Stimulated activated CD8-positive, alpha-beta memory T cell treated with anti-CD3 and anti-CD28 coated beads, Interleukin-4, amount 100 ng/mL, for 1 hour (primary cell): ENCODE data around the gene PAPSS1.
"Not testable (repeated sequence)": the region's sequence is repeated elsewhere in the genome, so short reads cannot be mapped to it uniquely, and the experiment has no call there.

Source experiments
- DNase-seq, 2 donors: peaks; one replicate each; pipeline ENCODE4 v3.0.0-alpha.2; 2020; ENCODE audit warnings: low read depth in 2 of 2, low spot score in 1 of 2

Gene PAPSS1

DNA sequence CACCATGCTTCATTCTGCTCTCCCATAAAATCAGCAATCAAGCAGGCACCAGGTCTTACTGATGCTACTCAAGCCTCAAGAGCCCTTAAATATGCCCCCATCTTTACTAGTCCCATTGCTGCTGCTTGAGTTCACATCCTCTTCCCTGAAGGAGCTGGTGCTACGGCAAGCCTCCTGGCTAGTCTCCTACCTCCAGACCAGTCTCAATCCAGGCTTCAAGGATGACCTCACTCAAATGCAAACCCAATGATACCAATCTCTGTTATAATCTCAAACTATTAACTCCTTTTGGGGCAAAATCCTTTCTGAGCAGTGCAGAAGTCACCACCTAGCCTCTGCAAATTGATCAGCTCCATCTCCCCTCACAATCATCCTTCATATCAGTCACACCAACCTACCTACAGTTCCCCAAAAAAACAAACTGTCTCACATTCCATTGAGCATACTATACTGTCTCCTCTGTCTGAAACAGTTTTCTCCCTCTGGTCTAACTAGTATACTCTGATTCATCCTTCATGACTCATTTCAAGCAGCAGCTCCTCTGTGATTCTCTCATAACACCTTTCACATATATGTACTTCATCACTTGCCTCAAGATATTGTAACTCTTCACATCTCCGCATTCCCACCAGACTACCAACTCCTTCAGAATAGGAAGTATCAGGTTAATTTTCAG lies 30.0 kb downstream of the PAPSS1 start:
- no peak for DNase-seq

DNA sequence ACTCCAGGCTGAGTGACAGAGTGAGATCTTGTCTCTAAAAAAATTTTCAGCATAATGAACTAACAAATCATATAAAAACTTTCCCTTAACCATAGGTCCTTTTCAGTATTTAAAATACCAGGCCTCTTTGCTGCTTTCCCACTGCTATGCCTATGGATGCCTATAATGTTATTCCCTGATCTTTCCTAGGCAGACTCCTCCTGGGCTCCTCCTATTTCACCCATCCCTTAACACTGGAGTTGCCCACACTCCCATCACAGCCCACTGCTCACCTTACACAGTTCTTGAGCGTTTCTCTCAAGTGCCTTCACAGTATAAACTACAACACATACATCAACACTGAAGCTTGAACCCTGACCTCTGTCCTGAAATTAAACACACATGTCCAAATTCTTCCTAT lies 31.6 kb downstream of the PAPSS1 start:
- no peak for DNase-seq

DNA sequence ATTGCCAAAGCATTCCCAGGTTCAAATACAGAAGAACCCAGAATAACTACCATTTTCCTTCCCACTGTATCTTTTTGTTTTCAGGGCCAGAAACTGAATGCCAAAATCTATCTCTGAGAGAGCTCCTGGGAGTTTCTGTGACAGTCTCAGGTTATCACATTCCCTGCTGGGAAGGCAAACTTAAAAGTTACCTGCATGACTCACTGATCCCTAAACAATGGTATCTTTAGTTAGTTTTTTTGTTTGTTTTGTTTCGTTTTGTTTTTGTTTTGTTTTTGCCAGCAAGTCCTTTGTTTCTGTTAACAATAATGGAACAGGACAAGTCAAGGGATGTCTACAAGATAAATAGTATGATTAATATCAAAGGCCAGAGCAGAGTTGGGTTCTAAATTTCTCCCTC lies 34.3 kb downstream of the PAPSS1 start:
- no peak for DNase-seq

DNA sequence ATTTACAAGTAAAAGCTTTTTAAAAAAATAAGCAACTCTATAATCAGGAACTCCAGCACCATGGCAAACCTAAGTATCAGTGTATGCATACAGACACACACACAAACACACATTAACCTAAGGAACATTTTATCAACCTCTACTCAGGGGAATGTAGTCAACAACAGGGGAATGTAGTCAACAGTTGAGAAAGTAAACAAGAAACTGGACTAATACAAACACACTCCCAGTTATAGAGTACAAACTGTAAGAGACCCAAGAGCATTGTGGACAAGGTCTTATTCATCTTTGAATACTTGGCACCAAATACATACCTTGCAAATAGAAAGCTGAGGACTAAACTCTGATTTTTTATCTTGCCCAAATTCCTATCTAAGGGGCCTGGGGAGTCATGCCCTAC lies 36.2 kb downstream of the PAPSS1 start:
- no peak for DNase-seq

DNA sequence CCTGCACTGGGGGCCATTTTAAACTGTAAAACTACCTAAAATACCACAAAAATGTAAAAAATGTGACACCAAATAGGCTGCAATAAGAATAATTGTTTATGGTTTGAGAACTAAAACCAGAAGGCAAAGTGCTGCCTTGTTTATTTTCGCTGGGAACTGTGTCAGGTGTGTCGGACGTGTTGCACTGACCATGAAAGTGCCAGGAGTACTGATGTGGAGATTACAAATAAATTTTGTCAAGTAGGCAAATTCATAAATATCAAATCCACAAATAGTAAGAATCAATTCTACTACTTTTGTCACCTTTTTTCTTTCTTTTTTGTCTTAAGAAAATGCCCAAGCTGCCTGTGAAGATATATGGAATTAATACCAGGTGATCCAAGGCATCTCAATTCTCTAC lies 37.7 kb downstream of the PAPSS1 start:
- DNase-seq, result no peak

DNA sequence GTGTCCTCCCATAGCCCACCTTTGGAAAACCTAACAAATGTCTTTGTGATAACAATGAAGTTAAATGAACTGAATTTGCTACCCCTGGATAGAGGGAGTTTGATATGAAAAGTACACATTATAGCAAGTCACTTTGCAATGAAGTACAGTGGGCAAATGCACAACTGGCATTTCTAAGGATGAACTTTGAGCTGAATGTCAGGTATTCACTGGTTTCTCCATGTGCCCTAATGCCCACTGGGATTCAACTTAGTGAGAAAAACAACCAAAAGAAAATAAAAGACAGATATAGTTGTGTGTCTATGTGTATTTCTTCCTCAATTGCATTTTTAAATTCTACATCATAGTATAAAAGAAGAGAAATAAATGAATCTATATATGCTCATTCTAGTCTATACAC lies 51.0 kb downstream of the PAPSS1 start:
- no peak for DNase-seq

DNA sequence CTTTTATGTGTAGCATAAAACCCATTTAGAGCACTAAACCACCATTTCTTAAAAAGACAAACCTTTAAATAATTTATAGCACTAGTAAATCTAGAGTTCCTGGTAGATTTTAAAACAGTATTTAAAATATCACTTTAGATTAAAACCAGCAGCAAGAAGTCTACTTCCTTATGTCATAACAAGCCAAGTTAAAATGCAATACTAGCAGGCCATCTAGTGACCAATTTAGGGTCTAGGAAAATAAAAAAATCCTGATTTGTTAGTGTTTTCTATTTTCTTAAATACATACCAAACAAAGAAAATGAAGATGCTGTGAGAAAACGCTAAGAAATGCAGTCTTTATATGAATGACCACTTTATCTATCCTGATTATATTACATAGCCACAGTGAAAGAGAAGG lies 53.9 kb downstream of the PAPSS1 start:
- no peak for DNase-seq

DNA sequence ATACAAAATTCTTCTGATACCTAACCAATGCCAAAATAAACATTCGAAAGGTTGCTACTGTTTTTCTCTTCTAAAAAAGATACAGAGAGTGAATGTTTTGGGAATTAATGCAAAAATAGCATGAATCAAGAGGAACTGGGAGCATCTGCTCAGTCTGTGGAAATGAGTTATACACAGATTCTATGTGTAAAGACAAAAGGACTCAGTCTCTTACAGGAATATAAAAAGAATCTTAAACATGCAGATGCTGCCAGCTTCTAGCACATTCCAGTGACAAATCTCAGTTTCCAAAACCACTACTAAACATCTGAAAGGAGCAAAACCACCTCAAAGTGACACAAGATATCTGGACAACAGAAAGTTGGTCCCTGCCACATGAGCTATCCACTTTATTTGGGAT lies 55.0 kb downstream of the PAPSS1 start:
- DNase-seq, result no peak

DNA sequence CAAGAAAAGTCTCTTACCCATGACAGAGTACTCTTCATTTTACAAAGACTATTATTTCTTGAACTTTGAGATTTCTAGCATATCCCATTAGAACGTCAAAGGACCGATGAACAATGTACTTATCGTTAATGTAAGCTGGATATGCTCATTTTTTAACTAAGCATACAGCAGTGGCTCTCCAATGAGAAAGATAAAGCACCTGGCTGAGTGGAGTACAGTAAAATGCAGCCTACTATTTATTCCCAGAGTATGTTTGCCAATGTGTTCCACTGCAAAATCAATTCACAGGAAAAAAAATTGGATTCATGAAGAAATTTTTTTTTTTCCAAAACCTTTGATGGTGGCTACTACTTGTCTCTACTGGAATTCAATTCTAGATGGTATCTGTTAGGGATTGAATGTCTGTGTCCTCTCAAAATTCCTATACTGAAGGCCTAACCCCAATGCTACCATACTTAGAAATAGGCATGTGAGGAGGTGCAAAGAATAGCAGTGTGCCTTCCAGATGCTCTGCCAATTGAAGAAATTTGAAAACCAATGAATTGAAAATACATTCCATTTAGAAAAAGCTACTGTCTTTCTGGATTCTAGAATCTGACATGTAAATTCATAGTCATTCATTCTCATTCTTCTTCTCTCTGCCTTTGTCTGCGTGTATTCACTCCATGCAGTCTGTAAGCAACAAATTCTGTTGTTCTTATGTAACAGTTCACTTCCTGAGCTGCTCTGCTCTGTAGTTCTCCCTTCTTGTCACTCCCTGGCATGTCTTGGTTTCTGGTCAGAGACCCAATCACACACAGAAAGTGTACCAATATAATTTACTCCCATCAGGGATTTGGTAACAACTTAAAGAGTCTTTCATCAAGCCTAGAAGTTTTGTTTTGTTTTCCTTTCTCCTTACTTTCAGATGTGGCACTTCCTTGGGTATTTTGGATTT lies 61.4 kb downstream of the PAPSS1 start:
- no peak for DNase-seq

DNA sequence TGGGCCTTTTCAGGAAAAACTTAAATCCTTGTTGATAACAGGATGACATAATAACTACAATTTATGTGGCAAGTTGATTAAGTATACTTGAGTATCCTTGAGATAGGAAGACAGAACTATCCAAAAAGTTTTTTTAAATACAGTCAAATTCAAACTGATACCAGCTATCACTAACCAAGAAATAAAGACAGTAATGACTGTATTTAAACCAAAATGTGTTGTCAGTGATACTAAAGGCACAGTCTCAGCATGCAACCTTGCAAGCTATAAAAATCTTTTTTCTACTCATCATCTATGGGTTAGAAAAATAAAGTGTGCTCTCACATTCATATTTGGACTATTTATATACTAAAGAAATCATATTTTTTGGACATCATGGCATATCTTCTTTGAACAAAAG lies 64.7 kb downstream of the PAPSS1 start:
- DNase-seq, result no peak

DNA sequence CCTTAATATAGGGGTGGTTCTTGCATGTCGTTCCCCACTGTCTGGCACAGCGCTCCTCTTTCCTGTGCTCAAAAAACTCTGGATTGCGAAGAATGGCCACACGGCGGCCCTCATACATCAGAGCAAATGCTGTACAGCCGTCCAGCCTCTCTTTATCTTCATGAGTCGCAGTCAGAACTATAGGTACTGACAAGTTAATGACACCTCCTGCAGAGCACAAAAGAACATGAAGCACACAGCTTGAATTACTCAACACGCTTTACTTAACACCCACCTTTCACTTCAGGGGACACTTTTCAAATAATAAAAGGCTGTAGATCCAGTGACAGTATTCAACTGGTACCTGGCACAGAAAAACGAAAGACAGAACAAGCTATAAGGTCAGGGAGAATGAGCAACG lies 65.3 kb downstream of the PAPSS1 start:
- DNase-seq, result no peak

DNA sequence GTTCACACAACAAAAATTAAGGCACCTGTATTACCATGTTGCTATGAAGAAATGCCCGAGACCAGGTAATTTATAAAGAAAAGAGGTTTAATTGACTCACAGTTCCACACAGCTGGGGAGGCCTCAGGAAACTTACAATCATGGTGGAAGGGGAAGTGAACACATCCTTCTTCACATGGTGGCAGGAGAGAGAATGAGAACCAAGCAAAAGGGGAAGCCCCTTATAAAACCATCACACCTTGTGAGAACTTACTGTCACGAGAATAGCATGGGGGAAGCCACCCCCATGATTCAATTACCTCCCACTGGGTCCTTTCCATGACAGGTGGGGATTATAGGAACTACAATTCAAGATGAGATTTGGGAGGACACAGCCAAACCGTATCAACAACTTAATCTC lies 68.6 kb downstream of the PAPSS1 start:
- not testable (repeated sequence) for DNase-seq

DNA sequence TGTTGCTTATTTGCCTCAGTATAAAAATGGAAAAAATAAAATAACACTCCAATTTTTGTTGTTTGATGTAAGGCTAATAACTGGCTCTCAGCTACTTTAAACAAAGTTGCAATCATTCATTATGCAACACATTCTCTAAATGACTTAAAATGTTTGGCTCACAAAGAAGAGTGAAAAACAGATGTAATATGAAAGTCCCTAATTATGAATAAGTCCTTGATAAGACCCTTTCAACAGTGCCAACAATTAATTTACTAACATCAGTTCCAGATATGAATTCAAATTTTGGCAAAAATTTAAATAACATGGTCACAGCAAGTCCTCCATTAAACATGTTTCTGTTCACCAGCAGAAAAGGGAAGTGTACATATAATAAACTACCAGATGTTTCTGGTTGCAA lies 69.8 kb downstream of the PAPSS1 start:
- DNase-seq, result no peak

DNA sequence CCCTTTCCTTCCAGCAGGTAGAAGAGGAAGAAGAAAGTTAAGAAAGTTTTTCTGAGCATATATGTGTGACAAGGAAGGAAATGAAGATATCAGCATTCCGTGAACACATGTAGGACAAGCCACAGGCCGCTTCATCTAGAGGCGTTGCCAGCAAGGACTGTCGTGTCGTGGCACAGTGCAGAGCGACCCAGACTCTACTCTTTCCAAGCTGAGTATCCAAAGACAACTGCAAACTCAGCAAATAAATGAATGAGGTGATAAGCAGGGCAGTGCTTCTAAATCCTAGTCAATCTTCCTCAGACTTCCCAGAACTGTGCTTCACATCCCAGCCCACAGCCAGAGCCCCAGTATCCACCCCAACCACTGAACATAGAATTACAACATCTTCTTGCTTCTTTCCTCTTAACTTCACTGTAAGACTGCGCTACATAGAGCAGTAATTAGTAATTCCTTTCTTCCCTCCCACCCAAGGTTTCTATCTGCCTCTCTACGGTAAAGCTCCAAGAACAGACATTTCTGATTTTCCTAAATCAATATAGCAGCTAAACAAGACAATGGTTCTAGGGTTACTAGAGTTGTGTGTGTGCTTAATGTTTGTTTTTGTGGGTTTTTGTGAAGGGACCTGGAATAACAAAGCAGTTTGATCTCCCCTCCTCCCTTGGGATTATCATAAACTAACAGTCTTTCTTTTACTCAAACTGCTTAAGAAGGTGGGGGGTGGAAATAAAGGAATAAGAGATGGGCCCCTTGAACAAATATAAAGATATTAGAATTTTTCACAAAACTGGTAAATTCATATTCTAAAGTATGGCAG lies 71.6 kb downstream of the PAPSS1 start:
- DNase-seq, result no peak

DNA sequence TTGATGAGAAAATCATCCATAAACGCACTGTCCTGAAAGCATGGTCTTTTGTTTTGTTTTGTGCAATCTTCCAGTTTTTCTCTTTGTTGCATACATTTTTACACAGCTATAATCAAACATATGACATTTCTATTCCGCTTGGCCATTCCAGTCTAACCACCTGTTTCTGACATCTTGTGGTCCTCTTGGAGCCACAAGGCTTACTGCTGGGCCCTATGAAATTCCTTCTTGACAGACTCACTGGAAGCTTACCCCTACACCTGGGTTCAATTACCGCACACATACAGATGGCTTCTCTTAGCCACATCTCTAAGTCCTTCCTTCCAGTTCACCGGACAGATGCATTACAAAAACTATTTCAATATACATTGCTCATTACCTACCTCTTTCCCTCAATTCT lies 72.4 kb downstream of the PAPSS1 start:
- DNase-seq, result no peak

DNA sequence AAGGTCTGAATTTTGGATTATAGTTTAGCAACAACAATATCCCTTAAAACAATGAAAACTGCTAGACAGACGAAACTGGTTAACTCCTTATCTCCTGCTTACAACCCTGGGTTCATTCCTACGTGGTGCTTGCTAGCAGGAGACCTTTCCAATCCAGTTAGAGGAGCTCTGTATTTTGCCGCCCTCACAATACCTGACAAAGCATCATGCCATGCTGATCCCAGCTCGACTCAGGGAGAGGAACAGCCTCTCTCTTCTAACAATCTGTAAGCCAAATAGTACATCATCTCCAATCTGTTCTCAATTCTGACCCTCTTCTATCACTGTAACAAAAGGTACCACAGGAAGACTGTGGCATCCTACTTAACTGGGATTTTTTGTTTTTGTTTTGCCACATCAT lies 74.4 kb downstream of the PAPSS1 start:
- DNase-seq, result no peak

DNA sequence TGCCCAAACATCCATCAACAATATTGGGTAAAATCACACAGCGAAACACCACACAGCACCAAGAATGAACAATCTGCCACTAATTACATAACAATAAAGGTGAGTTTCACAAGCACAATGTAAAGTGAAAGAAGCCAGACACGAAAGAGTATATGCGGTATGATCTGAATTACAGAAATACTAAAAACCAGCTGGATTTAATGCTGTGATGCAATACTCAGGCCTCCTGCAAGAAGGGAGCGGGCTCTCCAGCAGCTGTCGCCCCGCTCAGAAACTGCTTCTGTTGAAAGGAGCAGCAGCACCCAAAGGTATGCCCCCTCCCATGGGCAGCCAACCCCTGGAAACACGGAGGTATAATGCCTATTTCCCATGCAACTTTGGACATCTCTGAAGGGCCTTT lies 77.0 kb downstream of the PAPSS1 start:
- no peak for DNase-seq

DNA sequence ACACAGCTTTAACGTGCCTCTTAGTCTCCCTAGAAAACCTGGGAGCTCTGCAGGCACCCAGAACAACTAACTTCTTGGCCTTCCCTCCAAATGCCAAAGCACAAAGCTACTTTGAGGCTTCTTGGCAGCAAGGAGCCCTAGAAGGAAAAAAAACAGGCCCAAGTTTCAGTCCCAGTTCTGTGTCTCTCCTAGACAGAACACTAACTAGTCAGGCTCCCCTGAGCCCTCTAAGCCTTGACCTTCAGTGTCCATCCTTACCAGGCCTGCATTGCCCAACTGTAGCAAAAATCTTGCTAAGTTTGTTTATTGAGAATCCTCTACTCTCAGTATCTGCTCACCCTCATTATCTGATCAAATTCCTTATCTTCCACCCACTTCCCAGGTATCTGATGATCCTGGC lies 79.2 kb downstream of the PAPSS1 start:
- DNase-seq, result no peak

DNA sequence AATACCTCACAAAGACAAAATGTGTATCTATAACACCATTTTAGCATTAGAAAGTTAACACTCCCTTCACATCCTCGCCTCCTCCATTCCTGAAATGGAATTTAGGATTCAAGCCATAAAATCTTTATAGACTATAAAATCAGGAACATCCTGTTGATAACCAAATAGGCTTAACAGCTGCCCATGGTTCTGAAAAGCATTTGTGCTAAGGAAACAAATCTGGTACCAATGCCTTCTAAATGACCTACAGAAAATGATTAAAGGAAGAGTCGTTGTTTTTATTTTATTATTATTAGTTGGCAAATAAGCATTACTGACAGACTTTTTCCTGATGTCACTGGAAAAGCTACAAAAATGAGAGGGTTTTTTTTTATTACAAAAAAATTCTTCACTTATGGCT lies 79.8 kb downstream of the PAPSS1 start:
- DNase-seq, result no peak

DNA sequence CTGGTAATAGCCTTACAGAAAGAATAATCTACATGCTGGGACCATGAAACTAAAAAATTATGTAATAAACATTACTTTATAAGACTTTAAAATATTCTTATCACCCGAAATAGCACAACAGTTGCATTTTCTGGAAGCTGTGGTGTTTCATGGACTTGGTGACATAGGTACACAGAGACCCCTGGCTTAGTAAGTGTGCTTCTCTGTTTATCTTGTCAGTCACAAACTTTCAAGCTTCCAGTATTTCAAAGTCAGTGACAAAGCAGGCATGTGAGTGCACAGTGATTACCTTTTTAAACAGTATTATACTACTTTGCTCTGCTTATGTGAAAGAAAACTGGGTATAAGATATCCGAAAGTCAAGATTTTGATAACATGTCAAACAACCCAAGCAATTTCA lies 84.3 kb downstream of the PAPSS1 start:
- no peak for DNase-seq

DNA sequence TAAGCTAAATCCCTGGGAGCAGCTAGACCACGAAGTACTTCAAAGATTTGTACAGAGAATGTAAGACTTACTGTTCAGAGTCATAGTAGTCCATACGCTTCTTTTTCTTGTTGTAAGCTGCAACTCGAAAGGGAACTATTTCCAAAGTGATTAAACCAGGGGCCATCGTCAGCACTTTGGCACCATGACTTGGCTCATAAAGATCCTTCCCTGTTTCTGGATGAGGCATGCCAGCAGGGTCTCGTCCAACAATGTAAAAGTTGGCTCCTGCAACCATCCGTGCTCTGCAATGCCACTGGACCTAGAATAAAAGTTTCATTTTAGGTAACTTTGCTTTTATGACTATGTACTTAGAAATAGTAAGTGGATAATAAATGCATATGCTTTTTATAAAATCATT lies 88.5 kb downstream of the PAPSS1 start:
- no peak for DNase-seq

DNA sequence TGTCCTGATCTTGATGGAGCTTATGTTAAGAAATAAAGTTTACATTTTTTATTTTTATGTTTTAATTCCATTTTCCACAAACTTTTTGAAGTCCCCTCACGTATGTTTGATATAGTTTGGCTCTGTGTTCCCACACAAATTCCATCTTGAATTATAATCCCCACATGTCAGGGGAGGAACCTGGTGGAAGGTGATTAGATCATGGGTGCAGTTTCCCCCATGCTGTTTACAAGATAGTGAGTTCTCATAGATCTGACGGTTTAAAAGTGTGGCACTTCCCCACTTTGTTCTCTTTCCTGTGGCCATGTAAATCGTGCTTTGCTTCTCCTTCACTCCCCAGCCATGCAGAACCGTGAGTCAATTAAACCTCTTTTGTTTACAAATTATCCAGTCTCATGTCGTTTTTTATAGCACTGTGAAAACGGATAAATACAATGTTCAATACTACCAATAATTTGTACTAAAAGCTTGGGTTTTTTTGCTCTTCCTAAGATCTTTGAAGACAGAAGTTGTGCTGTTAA lies 89.8 kb downstream of the PAPSS1 start:
- no peak for DNase-seq
